HG03196 (cell line): Measurements from ENCODE around the gene HACE1.
"Not testable (repeated sequence)": the region's sequence is repeated elsewhere in the genome, so short reads cannot be mapped to it uniquely, and the experiment has no call there.

ENCODE experiments used
- ATAC-seq: cut with Tn5 transposase; IDR thresholded peaks from one replicate; pipeline ENCODE4 v1.9.1; 2021; ENCODE audit not compliant: unreplicated experiment

The HACE1 gene

DNA sequence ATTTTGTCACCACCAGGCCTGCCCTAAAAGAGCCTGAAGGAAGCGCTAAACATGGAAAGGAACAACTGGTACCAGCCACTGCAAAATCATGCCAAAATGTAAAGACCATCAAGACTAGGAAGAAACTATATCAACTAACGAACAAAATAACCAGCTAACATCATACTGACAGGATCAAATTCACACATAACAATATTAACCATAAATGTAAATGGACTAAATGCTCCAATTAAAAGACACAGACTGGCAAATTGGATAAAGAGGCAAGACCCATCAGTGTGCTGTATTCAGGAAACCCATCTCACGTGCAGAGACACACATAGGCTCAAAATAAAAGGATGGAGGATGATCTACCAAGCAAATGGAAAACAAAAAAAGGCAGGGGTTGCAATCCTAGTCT is 120.6 kb downstream of the HACE1 start:
- ATAC-seq, result not testable (repeated sequence)

DNA sequence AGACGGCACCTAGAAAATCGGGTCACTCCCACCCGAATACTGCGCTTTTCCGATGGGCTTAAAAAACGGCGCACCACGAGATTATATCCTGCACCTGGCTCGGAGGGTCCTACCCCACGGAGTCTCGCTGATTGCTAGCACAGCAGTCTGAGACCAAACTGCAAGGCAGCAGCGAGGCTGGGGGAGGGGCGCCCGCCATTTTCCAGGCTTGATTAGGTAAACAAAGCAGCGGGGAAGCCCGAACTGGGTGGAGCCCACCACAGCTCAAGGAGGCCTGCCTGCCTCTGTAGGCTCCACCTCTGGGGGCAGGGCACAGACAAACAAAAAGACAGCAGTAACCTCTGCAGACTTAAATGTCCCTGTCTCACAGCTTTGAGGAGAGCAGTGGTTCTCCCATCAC is 122.2 kb downstream of the HACE1 start:
- ATAC-seq, result not testable (repeated sequence)

DNA sequence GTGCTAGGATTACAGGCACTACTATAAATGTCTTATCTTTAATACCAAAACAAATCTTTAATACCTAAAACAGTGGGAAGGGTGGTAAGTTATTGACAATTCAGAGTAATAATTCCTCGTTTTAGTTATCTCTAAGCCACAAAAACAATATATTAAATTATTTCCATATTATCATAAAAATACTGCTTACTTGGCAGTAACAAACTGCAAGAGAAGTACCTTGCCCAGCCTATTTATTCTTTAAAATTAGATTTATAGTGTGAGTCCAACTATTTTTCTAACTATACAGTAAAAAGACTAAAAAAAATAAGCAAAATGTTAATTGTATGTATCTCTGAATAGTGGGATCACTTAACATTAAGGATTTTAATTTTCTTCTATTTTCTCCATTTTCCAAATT is 123.2 kb downstream of the HACE1 start:
- no peak for ATAC-seq

DNA sequence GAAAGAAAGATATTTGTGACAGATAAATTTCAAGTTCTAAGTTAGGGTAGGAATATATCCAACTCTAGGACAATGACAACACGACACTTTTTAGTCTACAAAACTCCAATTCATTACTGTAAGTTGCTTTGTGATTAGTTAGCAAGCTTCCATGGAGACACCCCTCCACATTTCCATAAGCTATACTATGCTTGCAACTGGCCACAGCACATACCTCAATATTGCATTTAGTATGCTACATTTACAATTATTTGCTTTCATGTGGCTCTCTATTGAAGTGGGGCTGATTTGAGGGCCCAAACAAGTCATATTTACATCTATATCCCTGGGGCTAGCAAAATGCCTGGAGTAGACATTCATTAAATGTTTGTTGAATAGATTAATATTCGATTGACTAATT is 129.3 kb downstream of the HACE1 start:
- ATAC-seq, result no peak

DNA sequence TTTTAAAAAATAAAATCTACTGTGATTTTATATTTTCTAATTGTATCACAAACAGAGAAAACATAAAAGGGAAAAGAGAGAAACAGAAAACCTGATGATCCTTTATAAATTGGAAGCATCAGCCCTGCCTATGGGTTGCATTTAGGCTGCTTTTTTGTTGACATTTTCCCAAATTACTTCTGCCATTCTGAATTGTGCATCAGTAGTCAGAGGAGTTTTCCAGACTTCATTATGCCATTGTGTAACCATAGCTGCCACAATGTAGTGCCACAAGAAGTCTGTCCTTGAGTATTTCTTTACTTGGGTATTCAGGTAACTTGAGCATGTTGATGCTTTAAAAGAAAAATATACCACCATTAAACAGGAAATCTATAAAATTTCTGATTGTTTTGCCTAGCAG is 130.3 kb downstream of the HACE1 start:
- no peak for ATAC-seq

DNA sequence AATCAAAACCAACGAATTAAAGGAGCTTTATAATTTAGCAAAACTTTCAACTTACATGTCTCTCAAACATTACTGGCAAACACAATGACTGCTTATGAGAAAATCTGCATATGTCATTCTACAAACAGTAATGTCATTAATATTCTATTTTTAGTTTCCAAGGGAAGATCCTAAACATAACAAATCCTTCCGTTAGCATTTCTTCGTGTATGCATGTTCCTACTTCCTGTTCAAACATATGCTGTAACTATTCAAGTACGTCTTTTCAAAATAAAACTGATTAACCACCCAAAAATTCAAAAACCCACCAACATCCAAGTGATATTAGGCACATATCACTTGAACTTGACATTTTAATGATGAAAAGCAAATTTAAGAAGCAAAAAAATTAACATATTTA is 131.3 kb downstream of the HACE1 start:
- ATAC-seq, result no peak

DNA sequence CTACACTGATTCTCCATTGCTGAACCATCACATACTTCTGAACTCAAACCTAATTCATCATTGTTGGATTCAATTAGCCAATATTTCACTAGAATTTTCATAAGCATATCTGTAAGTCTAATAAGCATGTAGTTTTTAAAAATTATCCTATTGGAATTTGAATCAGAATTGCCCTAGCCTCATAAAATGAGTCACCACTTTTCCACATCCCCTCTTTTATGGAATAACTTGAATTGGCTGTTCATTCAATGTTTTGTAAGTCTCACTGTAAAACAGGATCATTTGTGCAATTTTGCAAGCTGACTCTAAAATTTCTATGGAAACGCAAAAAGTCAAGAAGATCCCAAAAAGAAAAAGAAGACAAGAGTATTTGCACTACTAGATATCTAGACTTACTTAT is 141.0 kb downstream of the HACE1 start:
- ATAC-seq, result no peak

DNA sequence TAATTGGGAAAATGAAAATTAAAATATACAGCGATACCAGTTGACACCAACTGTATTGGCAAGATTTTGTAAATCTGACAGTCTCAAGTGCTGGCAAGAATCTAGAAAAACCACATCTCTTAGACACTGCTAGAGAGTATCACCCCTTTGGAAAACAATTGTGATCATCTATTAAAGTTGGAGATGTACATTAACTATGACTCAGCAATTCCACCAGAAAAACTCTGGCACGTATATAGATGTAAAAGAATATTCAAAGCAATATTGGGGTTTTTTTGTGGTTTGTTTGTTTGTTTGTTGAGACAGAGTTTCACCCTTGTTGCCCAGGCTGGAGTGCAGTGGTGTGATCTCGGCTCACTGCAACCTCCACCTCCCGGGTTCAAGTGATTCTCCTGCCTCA is 142.9 kb downstream of the HACE1 start:
- no peak for ATAC-seq

DNA sequence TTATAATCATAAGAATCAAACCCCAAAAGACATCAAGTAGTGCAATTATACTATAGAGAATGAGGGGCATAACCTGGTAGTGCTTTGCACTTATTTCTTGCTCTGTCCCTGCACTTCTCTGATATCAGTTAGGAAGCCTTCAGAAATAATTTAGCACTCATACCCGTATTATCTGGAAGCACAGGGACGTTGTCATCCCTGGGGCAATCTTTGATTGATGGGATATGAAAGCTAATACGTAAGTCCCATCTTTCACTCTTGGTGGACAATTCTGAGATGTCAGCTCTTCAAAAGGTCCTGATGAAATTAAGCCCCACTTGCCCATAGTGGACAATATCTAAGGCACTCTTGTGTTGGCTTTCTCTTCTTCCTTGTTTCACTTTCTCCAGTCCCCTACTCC is 144.9 kb downstream of the HACE1 start:
- no peak for ATAC-seq

DNA sequence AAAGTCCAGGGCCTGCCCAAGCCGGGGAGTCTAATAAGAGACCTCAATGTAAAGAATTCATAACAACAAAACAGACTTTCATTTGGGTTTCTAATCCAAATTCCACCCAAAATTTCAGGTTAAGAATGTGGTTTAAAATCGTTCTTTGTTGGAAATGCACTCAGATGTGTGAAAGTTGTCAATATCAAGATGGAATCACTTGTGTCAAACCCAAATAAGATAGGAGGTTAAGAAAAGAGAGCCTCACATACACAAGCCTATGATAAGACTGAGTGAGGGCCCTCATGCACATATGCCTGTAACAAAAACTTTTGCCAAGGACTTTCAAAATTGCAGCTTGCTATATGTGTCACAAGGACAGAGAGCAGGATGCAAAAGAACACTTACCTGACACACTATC is 145.7 kb downstream of the HACE1 start:
- no peak for ATAC-seq

DNA sequence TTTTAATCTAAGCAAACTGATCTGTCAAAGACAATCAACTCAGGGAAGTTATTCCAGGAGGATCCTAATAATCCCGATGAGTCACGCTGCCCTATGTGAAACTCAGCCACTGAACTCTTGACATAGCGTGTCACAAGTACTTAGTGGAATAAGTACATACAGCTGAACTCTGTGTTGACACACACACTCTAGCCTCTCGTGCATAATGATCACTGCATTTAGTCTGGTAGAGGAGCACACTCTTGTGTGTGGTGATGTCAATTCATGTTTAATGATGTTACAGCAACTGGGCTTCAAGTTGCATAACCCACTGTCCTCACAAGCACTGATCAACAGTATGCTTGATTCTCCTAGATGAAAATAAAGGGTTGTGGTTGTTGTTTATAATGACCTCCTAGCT is 148.3 kb downstream of the HACE1 start:
- ATAC-seq, result no peak

DNA sequence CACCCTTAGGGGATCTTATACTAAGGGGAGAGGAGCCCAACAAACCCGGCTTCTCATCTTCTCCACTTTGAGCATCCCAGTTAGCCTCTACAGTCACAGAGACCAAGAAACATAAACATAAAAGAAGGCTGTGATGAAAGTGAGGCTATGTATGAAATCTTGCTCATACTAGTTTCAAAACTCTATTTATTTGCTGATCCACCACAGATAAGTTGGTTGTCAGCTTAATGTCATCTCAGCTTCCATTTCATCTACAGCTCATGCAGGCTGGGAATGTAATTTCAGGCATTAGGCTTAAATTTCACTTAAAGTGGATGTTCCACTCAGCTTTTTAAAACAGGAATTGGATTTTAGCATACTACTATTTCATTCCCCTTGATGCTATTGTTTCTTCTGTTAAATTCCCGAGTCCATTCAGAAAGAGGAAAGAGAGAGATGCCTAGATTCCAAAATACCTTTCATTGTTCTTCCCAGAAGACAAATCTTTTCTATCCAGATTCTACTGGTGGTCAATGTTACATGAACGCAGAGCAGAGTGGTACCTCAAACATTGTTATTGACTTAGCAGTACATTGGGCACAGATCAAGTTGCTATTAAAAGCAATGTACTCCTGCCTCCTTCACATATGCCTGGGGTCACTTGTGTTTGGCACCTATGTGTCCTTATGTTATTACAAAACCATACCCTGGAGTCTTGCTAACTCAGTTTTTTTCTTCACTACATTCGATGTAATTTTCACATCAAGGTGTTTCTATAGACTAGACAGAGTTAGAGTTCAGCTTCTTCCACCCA is 149.0 kb downstream of the HACE1 start:
- ATAC-seq, result no peak

DNA sequence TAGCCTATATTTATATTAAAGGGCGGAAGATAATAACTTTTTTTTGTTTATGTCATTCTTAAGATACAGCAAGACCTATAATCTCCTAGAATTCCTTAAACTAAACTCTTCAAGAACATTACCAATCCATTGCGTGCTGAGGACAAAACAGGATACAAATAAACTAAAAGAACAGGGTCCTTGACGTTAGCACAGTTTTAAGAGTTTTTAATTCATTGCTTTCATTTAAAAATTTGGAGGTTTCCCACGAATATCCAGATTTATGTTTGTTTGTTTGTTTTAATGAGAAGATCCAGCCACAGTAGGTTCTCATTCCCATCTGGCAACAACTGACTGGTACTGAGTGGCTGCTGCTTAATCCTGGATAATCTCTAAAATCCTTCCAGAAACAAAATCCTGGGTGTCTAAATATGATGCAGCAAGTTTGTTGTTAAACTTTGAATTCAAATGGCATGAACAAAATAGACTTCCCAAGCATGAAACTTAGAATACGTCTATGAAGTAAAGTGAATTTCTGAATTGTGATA is 153.7 kb downstream of the HACE1 start:
- no peak for ATAC-seq

DNA sequence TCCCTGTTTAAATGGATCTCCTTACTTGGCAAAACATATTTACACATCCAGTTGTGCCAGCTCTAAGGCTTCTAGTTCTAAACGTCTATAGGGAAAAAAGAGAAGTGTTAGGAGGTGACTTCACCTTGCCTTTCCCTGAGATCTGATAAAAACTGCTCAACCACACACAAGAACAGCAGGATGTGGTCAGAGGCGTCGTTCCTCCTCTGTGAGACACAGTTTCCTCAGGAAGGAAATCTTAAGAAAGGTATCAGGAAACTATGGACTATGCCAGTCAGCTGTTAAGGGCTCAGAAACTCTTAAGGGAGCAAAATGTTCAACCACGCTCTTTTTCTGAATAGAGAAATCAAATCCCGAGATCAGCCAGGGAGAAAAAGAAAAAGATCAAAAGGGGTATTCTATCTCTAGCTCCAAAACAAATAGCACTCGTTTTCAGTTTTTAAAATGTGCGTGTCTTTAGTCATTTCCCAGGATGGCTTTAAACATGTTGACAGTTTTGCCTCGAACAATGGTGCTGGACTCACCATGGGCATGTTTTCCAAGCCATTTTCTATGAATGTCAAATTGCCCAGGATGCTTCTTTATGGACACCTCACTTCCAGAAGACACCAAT is 154.5 kb downstream of the HACE1 start:
- no peak for ATAC-seq

DNA sequence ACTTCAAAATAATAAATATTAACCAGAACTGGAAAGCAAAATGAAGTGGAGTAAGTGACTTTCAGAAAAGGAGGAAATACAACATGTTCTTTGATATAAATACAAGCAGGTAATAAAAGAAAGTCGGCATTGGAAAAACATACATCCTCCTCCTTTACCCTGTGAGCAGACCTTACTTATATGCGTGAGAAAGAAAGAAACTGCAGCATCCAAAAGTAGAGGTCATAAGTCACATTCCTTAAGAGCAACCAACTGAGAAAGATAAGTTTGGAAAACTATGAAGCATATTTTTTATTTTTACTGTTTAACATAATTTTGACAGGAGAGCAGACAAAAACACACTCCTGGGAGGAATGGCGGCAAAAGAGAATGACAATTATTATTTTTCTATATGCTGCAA is 155.5 kb downstream of the HACE1 start:
- no peak for ATAC-seq

DNA sequence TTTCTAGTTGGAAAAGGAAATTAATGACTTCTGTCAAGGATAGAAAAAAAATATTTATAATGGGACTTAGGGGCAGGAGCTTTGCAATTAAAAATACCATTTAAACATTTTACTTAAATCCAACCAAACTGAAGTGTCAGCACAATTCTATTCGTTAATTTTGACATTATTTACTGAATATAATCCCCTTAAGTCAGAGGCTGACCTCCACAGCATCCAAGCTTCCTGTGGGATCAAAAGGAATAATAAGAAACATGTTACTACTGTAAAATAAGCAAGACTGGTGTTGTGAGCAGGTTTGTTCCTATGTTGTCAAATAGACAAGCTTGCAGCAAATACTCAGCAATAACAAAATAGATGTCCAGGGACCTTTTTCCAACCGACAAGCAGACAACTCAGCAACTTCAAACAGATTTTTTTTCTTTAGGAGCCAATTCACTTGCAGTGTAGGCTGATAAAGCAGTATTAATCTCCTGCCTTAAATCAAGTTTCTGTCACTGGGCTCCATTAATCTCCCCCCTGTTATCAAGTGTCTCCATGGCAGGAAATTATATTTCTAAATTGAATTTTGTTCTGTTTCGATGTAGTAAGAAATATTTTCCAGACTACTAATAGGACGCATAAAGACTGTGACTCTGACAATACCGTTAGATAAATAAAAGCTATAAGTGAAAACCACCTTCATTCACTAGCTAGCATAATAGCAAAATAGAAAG is 157.4 kb downstream of the HACE1 start:
- ATAC-seq, result no peak

DNA sequence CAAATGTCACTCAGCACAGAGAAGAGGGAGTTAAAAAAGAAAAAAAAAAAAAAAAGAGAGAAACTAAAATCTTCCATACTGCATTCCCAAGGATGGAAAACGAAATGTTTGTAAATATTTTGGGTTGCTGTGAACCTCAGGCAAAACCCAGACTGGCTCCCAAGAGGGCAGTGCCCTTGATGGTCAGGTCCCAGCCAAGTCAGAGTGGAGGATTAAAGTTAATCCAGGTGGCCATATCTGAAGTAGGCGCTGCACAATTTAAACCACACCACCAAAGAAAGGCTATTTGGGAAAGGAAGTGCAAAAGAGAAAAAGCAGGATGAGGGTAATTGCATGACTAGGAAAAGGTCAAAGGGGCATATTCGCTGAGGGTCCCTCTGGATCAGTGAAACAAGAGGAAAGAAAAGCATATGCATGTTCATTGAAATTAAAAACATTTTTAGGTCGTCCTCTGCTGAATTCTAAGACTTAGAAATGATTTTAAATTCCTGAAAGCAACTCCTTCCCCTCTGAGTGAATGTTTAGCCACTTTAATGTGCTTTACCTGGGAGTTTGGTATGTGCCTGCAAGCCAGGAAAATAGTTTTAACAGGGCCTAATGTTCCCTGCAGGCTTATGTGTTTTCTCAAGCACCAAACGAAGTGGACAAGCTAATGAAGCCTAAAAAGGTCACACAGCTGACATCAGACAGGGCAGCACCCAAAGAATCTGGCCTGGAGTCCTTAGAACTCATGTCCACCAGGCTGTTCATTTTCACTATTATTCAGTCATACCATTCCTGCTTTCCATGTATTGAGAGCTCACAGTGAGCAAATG is 159.1 kb downstream of the HACE1 start:
- ATAC-seq, result no peak

DNA sequence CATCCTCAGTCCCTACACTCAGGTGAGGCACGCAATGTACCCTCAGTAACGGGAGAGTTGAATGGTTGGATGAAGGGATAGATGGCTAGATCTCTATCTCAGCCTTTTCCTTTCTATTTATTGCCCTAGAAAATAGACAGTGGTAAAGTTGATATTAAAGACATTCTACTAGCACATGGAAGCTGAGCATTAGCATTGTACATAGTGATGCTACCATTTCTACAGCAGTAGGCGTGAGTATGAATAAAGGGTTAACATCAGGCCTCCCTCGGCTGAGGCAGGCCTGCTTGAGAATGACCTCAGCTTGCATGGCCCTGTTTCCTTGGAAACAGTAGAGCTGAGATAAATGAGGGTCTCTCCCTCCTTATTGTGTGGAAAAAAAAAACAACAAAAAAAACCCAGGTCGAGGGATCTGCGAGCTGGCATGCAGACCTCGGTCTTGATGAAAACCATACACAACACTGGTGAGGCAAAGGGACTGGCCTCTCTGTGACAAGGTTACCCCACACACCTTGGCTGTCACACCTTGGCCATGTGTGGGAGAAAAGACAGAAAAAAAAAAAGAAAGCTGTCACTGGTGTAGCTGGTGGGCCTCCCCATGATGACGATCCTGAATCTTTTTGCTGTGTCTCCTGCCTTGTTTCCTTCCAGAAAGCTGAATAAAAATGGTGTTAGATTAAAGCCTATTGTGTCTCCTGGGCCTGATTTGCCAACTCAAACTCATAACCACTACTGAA is 160.0 kb downstream of the HACE1 start:
- no peak for ATAC-seq

DNA sequence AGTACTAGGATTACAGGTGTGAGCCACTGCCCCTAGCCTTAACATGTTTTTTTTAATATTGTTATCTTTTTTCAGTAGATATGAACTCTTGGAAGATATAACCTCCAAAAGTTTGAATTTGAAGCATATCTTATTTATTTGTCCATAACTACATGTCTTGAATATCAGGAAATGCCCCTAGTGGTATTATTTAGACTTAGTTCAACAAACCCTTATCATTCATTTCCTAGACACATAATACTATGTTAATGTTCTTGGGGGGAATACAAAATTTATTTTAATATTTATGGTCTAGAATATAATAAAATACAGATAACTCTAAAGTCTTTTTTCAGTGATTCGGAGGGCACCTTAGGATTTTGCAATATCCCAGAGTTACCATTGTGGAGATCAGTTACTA is 160.7 kb downstream of the HACE1 start:
- no peak for ATAC-seq

DNA sequence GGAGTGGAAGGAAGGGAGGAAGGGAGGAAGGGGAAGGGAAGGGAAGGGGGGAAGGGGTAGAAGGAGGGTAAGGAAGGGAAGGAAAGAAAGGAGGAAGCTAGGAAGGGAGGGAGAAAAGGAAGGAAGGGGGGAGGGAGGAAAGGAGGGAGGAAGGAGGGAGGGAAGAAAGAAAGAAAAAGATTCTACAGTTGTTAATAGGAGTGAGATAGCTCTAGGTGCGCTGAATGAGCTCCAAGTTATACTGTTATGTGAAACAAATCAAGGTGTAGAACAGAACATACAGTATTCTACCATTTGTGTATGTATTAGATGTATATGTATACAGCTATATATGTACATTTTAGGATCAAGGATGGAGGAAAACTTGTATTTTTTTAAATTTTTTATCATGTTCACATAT is 167.7 kb downstream of the HACE1 start:
- no peak for ATAC-seq
